HG03066 (cell line): ENCODE data around the gene KRTAP20-4.

Source experiments
- ATAC-seq: cut with Tn5 transposase; IDR thresholded peaks from one replicate; pipeline ENCODE4 v1.9.1; 2021; ENCODE audit warnings: low read depth; ENCODE audit not compliant: unreplicated experiment

KRTAP20-4 gene

DNA sequence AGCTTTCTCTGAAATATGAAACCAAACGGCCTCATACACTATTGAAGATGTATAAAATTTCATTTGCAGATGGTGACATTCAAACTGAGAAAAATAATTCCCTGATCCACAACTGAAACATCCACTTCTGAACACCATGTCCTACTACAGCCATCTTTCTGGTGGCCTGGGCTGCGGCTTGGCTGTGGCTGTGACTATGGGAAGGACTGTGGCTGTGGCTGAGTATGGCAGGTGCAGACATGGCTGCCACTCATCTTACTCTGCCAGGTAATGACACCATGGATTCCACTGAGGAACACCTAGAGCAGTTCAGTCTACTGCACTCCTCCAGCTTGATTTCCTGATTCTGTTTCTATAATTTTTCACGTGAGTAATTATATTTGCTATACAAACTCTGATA lies at the start of gene KRTAP20-4:
TSS of gene KRTAP20-4 (plus strand) at position 106 of the 400 bp plus-strand sequence.
- no peak for ATAC-seq

- no peak for ATAC-seq
Measured at GRCh38 chr21:30577766-30578165, 42.7 kb upstream of the KRTAP20-4 start.

GRCh38 chr21:30579346-30579745 lies 41.1 kb upstream of the KRTAP20-4 start:
- ATAC-seq: no peak

DNA sequence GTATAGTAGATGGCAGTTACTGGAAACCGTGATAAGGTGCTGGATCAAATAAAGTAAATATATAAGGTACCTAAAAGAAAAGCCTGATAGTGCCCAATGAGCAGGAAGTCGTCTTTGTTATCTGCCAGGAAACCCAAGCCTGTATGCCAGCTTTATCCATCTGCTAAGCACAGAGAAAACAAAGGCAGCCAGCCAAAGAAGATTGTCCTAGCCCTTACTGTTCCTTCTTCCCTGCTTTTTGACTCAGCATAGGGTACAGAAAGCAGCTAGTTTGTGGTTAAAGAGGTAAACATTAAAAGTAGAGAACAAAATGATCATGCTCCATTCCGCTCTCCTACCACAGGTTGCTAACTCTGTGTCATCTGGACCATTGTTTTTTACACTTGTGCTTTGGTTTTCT lies 40.3 kb upstream of the KRTAP20-4 start:
- no peak for ATAC-seq

- ATAC-seq: no peak
Measured at GRCh38 chr21:30582870-30583269, 37.6 kb upstream of the KRTAP20-4 start.

DNA sequence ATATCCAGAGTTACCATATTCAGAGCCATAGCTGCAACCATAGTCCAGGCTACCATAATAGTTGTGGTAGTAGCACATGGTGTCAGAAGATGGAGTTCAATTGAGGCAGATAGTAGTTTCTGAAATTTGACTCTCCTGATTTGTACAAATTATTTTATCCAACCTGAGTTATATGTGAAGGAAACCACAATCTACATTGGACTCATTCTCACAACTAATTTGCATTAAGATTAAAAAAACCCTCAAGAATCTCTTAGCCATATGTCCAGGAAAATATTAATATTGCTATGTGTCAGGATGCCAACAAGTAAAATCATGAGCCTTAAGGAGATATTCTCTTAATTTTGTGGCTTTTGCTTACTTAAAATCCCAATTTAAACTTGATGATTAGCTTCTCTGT lies 30.1 kb upstream of the KRTAP20-4 start, which contains the start of gene KRTAP22-2:
TSS of gene KRTAP22-2 (minus strand) at position 101 of the 400 bp plus-strand sequence.
- ATAC-seq: no peak

DNA sequence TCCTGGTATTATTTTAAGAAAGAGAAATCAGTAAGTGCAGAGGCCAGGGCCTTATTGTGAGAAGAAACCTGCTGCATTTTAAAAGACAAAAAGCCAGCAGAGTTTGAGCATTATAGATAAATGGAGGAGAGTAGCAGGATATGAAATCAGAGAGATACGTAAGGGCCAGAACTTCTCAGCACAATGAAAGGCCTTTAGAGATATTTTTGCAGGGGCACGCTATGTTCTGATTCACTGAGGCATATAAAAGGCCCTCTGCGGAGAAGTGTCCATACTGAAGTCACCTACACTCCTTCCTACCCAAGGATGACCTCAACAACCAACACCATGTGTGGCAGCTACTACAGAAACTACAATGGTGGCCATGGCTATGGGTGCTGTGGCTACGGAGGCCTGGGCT lies 28.3 kb upstream of the KRTAP20-4 start, which contains the start of gene KRTAP6-3:
TSS of gene KRTAP6-3 (plus strand) at position 301 of the 400 bp plus-strand sequence. CDS start at position 307, 6 bp downstream.
- ATAC-seq: no peak

DNA sequence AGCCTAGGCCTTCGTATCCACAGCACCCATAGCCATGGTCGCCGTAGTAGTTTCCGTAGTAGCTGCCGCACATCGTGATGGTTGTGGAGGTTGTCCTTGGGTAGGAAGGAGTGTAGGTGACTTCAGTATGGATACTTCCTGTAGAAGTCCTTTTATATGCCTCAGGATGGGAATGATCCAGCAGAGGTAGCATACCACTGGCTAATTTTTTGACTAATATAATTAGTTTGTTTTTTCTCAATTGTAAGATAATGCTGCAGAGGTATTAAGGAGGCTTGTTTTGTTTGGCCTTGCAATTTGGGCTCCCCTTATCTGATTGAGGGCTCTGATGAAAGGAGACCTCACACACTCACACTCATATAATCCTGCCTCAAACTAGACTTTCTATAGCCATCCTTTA lies 21.6 kb upstream of the KRTAP20-4 start, which contains the start of gene KRTAP6-2:
TSS of gene KRTAP6-2 (minus strand) at position 101 of the 400 bp plus-strand sequence. CDS start at position 73, 28 bp downstream.
- no peak for ATAC-seq

DNA sequence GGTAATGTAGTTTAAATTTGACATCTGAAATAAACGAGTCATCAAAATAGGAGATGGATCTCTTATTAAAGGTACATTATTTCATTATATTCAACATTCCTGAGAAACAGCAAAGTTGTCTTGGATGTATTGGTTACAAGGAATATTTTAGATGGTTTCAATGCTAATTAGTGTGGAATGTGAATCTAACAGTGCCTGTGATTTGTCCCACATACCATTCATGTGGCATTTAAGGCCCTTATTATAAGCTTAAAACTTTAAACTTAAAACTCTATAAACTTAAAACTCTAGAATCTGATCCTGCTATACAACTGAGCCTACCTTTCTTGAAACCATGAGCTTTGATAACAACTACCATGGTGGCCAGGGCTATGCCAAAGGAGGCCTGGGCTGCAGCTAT lies 19.6 kb upstream of the KRTAP20-4 start, which contains the start of gene KRTAP22-1:
TSS of gene KRTAP22-1 (plus strand) at position 301 of the 400 bp plus-strand sequence.
- ATAC-seq: no peak

GRCh38 chr21:30605968-30606367 lies 14.5 kb upstream of the KRTAP20-4 start:
- no peak for ATAC-seq

- no peak for ATAC-seq
Measured at GRCh38 chr21:30612132-30612531, 8.3 kb upstream of the KRTAP20-4 start.

DNA sequence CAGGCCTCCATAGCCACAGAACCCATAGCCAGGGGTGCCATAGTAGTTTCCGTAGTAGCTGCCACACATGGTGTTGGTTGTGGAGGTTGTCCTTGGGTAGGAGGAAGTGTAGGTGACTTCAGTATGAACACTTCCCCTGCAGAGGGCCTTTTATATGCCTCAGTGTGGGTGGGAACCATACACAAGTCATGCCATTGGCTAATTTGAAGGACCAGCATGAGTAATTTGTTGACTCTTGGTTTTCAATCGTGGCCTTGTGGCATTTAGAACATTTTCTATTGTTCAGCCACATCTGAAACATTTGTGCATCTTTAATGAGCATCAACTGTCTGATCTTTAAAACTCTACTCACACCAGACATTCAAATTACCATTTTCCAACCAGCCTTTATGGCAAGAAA lies 6.6 kb upstream of the KRTAP20-4 start, which contains the start of gene KRTAP6-1:
TSS of gene KRTAP6-1 (minus strand) at position 95 of the 400 bp plus-strand sequence. CDS start at position 69, 26 bp downstream.
- no peak for ATAC-seq

- ATAC-seq: no peak
Measured at GRCh38 chr21:30615199-30615598, 5.2 kb upstream of the KRTAP20-4 start.

DNA sequence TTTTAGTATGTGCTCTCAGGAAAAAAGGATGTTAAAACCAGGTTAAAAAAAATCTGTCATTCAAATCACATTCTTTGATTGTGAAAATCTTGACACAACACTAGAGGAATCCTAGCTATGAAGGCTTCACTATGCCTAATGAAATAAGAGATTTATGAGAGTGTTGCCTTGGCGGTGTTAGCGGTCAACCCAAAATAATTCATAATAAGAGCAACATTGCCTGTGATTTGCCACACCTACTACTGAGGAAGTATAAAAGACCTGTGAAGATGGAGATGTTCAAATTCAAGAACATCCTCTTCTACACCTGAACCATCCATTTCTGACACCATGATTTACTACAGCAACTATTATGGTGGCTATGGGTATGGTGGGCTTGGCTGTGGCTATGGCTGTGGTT lies 4.3 kb upstream of the KRTAP20-4 start, which contains the start of gene KRTAP20-1:
TSS of gene KRTAP20-1 (plus strand) at position 301 of the 400 bp plus-strand sequence. CDS start at position 331, 30 bp downstream.
- ATAC-seq: no peak

DNA sequence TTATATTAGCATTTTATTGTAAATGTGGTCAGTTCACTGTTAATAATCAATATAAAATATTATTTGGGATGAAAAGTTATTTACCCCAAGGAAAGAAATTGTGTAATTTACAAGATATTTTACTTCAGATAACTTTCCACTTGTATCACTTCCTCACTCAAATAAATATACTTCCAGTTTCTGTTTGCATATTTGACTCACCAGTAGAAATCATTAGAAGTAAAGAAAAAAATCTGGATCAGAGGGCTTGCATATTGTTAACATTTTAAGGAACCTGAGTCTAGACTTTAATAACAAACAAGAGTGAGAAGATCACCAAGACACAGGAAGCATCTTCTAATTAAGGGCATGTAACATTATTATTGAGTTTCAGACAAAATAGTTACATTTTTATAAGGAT lies 347 bp upstream of the KRTAP20-4 start:
- no peak for ATAC-seq

DNA sequence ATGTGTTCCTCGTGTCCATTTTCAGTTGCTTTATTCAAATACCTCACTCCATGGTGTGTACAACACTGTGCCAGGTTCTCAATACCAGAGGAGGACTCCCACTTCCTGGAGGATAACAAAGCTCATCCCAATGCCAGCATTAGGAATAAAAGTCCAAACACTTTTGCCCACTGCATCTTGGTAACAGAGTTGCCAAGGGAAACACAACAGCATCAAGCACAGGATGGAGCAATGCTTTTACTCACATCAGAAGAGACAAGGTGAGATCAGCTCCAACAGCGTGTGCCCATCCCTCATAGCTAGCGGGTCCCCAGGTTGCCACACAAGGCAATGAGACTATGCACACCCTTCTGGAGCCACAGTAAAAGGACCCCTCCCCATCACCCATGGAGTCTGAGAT lies 2.9 kb downstream of the KRTAP20-4 start:
- no peak for ATAC-seq

DNA sequence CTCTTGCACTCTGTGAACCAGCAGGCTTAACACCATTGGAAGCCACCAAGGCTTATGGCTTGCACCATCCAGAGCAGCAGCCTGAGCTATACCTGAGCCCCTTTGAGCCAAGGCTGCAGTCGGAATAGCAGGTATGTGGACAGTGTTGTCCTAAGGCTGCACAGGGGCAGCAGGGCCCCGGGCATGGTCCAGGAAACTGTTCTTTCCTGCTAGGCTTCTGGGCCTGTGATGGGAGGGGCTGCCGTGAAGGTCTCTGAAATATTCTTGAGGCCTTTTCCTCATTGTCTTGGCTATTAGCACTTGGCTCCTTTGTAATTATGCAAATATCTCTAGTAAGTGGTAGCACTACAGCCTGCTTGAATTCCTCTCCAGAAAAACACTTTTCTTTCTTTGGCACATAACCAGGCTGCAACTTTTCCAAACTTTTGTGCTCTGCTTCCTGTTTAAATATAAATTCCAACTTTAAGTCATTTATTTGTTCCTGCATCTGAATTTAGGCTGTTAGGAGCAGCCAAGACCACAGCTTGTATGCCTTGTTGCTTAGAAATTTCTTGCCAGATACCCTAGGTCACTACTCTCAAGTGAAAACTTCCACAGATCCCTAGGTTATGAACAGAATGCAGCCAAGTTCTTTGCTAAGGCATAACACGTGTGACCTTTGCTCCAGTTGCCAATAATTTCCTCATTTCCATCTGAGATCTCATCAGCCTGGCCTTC lies 5.2 kb downstream of the KRTAP20-4 start:
- no peak for ATAC-seq

GRCh38 chr21:30628109-30628508 lies 7.7 kb downstream of the KRTAP20-4 start:
- no peak for ATAC-seq

- ATAC-seq: no peak
Measured at GRCh38 chr21:30629200-30629599, 8.8 kb downstream of the KRTAP20-4 start.

GRCh38 chr21:30634906-30635305 lies 14.5 kb downstream of the KRTAP20-4 start, which contains the start of gene KRTAP20-2:
KRTAP20-2 (plus strand) TSS chr21:30635206; CDS start chr21:30635264, 58 bp downstream.
- no peak for ATAC-seq

GRCh38 chr21:30638686-30639085 lies 18.3 kb downstream of the KRTAP20-4 start:
- ATAC-seq: no peak

- no peak for ATAC-seq
Measured at GRCh38 chr21:30642564-30642963, 22.1 kb downstream of the KRTAP20-4 start, which contains the start of gene KRTAP20-3. KRTAP20-3 (plus strand) TSS chr21:30642864.
